H1 (cell line): Measurements from ENCODE around the gene CDC42EP1. TPM values are rescaled to one million over a fixed set of nuclear protein-coding genes. Genes with fewer than 3 reads are reported as not detected.
A peak's percentile ranks its signal among the peaks of the same experiment; 100 is the strongest.

Experiments
- CTCF ChIA-PET: fragments of 300-600 bp; sonication (Branson Sonifier 250); formaldehyde crosslinking; loops from one replicate; lab custom pipeline; 2021; ENCODE audit not compliant: partially characterized antibody; lab: Charles Lee
- POLR2A ChIA-PET: fragments of 300-600 bp; sonication (Branson Sonifier 250); formaldehyde crosslinking; loops from one replicate; lab custom pipeline; 2021; ENCODE audit warnings: inconsistent platforms; ENCODE audit not compliant: partially characterized antibody; lab: Charles Lee
- DNase-seq, 2 experiments: peaks; one replicate each; pipeline versions ENCODE4 v3.0.0 to v3.0.0-alpha.2; 2010 to 2022; ENCODE audit warnings: low spot score in 2 of 2, low read depth in 1 of 2, mixed read lengths in 1 of 2
- FAIRE-seq: peaks from 2 replicates; lab custom pipeline; 2011; peaks lifted over from hg19 to GRCh38; lab: Jason Lieb, UNC
- H2AFZ ChIP-seq: 2 replicates; pipeline ENCODE4 v1.8.1; 2012; ENCODE audit warnings: low read length, inconsistent platforms
- H2AK5ac ChIP-seq: 2 replicates; pipeline ENCODE4 v1.6.1; 2013; ENCODE audit warnings: low read depth, low read length
- H2BK120ac ChIP-seq: replicated peaks from 2 replicates; pipeline ENCODE3; 2013; ENCODE audit warnings: low read depth, low read length, inconsistent platforms
- H2BK12ac ChIP-seq: 2 replicates; pipeline ENCODE4 v1.6.1; 2013; ENCODE audit warnings: low read depth, low read length
- H2BK15ac ChIP-seq: 2 replicates; pipeline ENCODE4 v1.6.1; 2013; ENCODE audit warnings: low read length
- H2BK20ac ChIP-seq: 2 replicates; pipeline ENCODE4 v1.6.1; 2013; ENCODE audit warnings: low read length
- H2BK5ac ChIP-seq: 2 replicates; pipeline ENCODE4 v1.6.1; 2013; ENCODE audit warnings: low read depth, low read length
- H3K14ac ChIP-seq: 2 replicates; pipeline ENCODE4 v1.6.1; 2013; ENCODE audit warnings: inconsistent platforms; ENCODE audit not compliant: insufficient read length
- H3K18ac ChIP-seq: 2 replicates; pipeline ENCODE4 v1.6.1; 2013; ENCODE audit warnings: low read length; ENCODE audit errors: extremely low read depth
- H3K23ac ChIP-seq: 2 replicates; pipeline ENCODE4 v1.6.1; 2013; ENCODE audit warnings: inconsistent platforms; ENCODE audit not compliant: insufficient read length
- H3K23me2 ChIP-seq: 2 replicates; pipeline ENCODE4 v1.6.1; 2013; ENCODE audit warnings: low read depth, low read length
- H3K27ac ChIP-seq: 2 replicates; pipeline ENCODE4 v1.6.1; 2011; ENCODE audit warnings: low read depth, low read length, inconsistent platforms
- H3K27me3 ChIP-seq, 4 experiments: replicated peaks in 1 of 4; 1 replicate in 1 of 4; 2 replicates in 3 of 4; pipeline versions ENCODE4 v1.6.1 to v1.8.1; 2011 to 2013; ENCODE audit warnings: low read length in 3 of 4, mild to moderate bottlenecking in 3 of 4, inconsistent platforms in 2 of 4, mixed read lengths in 2 of 4, moderate library complexity in 1 of 4; ENCODE audit not compliant: control insufficient read depth in 3 of 4, insufficient read depth in 3 of 4; ENCODE audit errors: extremely low read depth in 1 of 4
- H3K36me3 ChIP-seq, 4 experiments: 2 replicates each; pipeline versions ENCODE4 v1.6.1 to v1.8.1; 2011 to 2013; ENCODE audit warnings: mild to moderate bottlenecking in 4 of 4, low read length in 3 of 4, moderate library complexity in 2 of 4, control low read depth in 1 of 4, inconsistent platforms in 1 of 4; ENCODE audit not compliant: insufficient read depth in 4 of 4, control insufficient read depth in 2 of 4
- H3K4ac ChIP-seq: replicated peaks from 2 replicates; pipeline ENCODE3; 2013; ENCODE audit warnings: low read length, low read depth, mixed read lengths, inconsistent platforms; ENCODE audit not compliant: insufficient read length
- H3K4me1 ChIP-seq, 4 experiments: replicated peaks in 1 of 4; 1 replicate in 1 of 4; 2 replicates in 3 of 4; pipeline versions ENCODE4 v1.6.1 to v1.8.1; 2011 to 2013; ENCODE audit warnings: low read length in 3 of 4, inconsistent platforms in 2 of 4, mixed read lengths in 1 of 4; ENCODE audit not compliant: insufficient read depth in 4 of 4, control insufficient read depth in 3 of 4
- H3K4me2 ChIP-seq, 2 experiments: 2 replicates each; pipeline versions ENCODE4 v1.6.1 to v1.8.1; 2011 to 2013; ENCODE audit warnings: low read depth in 2 of 2, low read length in 2 of 2, control low read depth in 1 of 2, inconsistent platforms in 1 of 2, mild to moderate bottlenecking in 1 of 2; ENCODE audit not compliant: insufficient read depth in 1 of 2
- H3K4me3 ChIP-seq, 4 experiments: fragments of 200-600, 300-600 bp in 1 of 4; sonication (generic), shearing (Covaris generic), sonication (Bioruptor Twin) in 1 of 4; 2 replicates each; pipeline versions ENCODE4 v1.5.1 to v1.8.1; 2011 to 2016; ENCODE audit warnings: low read length in 4 of 4, low read depth in 3 of 4, control low read depth in 2 of 4, inconsistent platforms in 2 of 4, mild to moderate bottlenecking in 2 of 4, mixed read lengths in 1 of 4, moderate library complexity in 1 of 4; ENCODE audit not compliant: insufficient read depth in 2 of 4; ENCODE audit errors: extremely low read depth in 1 of 4
- H3K56ac ChIP-seq: replicated peaks from 2 replicates; pipeline ENCODE3; 2013; ENCODE audit warnings: low read depth, mild to moderate bottlenecking, mixed read lengths, low read length, inconsistent platforms; ENCODE audit not compliant: insufficient read length
- H3K79me1 ChIP-seq: 2 replicates; pipeline ENCODE4 v1.6.1; 2013; ENCODE audit warnings: low read depth, low read length, control low read depth
- H3K79me2 ChIP-seq, 2 experiments: 2 replicates each; pipeline versions ENCODE4 v1.6.1 to v1.8.1; 2012 to 2013; ENCODE audit warnings: low read length in 2 of 2, mild to moderate bottlenecking in 2 of 2, inconsistent platforms in 1 of 2; ENCODE audit not compliant: insufficient read depth in 2 of 2, control insufficient read depth in 1 of 2
- H3K9ac ChIP-seq, 4 experiments: replicated peaks in 1 of 4; 1 replicate in 1 of 4; 2 replicates in 3 of 4; pipeline versions ENCODE4 v1.6.1 to v1.8.1; 2011 to 2013; ENCODE audit warnings: low read depth in 3 of 4, low read length in 3 of 4, control low read depth in 2 of 4, mild to moderate bottlenecking in 2 of 4, moderate library complexity in 2 of 4, inconsistent platforms in 1 of 4; ENCODE audit errors: extremely low read depth in 1 of 4
- H3K9me3 ChIP-seq, 2 experiments: 2 replicates each; pipeline versions ENCODE4 v1.6.1 to v1.8.1; 2012 to 2013; ENCODE audit warnings: mild to moderate bottlenecking in 2 of 2, moderate library complexity in 2 of 2, control low read depth in 1 of 2, inconsistent platforms in 1 of 2, low read depth in 1 of 2, low read length in 1 of 2, mixed read lengths in 1 of 2; ENCODE audit not compliant: insufficient read depth in 2 of 2
- H4K20me1 ChIP-seq, 2 experiments: replicated peaks in 1 of 2; 2 replicates each; pipeline versions ENCODE3 to v1.8.1; 2011 to 2013; ENCODE audit warnings: inconsistent platforms in 2 of 2, low read length in 2 of 2, mild to moderate bottlenecking in 1 of 2; ENCODE audit not compliant: insufficient read depth in 2 of 2, control insufficient read depth in 1 of 2
- H4K5ac ChIP-seq: 2 replicates; pipeline ENCODE4 v1.6.1; 2013; ENCODE audit warnings: low read length, low read depth, mixed read lengths, inconsistent platforms; ENCODE audit not compliant: insufficient read length
- H4K8ac ChIP-seq: 2 replicates; pipeline ENCODE4 v1.8.0; 2013; ENCODE audit warnings: mild to moderate bottlenecking, moderate library complexity, low read length, inconsistent platforms; ENCODE audit not compliant: insufficient read depth; ENCODE audit errors: extremely low read depth
- H4K91ac ChIP-seq: replicated peaks from 2 replicates; pipeline ENCODE3; 2013; ENCODE audit warnings: low read length, mixed read lengths, inconsistent platforms; ENCODE audit not compliant: insufficient read length
- CHD2 ChIP-seq: IDR thresholded peaks from 2 replicates; pipeline ENCODE4 v1.6.1; 2012; ENCODE audit warnings: low read length, improper control_type of control experiment
- GABPA ChIP-seq: IDR thresholded peaks from 2 replicates; pipeline ENCODE4 v1.6.1; 2011; ENCODE audit warnings: mild to moderate bottlenecking, low read length, moderate library complexity, borderline replicate concordance; ENCODE audit not compliant: insufficient read depth
- KDM1A ChIP-seq: fragments of 200-600, 300-600 bp; sonication (generic); IDR thresholded peaks from 2 replicates; pipeline ENCODE4 v1.7.1; 2016; ENCODE audit warnings: mild to moderate bottlenecking, low read length, borderline replicate concordance
- MAFK ChIP-seq: IDR thresholded peaks from 2 replicates; pipeline ENCODE4 v1.6.1; 2012; ENCODE audit warnings: low read depth, mild to moderate bottlenecking, improper control_type of control experiment, low read length
- POU5F1 ChIP-seq: IDR thresholded peaks from 2 replicates; pipeline ENCODE4 v1.6.1; 2011; ENCODE audit warnings: low read depth, mild to moderate bottlenecking, low read length, moderate library complexity
- SAP30 ChIP-seq: fragments of 300-600 bp; sonication (generic); IDR thresholded peaks from 2 replicates; pipeline ENCODE4 v1.7.1; 2012; ENCODE audit warnings: low read length, moderate library complexity, mild to moderate bottlenecking, inconsistent platforms; ENCODE audit not compliant: insufficient read depth, insufficient replicate concordance
- SIN3A ChIP-seq, 2 experiments: IDR thresholded peaks in 1 of 2; conservative IDR thresholded peaks in 1 of 2; 2 replicates each; pipeline ENCODE4 v1.6.1; 2011 to 2012; ENCODE audit warnings: low read length in 2 of 2, improper control_type of control experiment in 1 of 2, low read depth in 1 of 2, mild to moderate bottlenecking in 1 of 2
- SRF ChIP-seq: IDR thresholded peaks from 2 replicates; pipeline ENCODE4 v1.6.1; 2011; ENCODE audit warnings: mild to moderate bottlenecking, low read depth, low read length, moderate library complexity
- WGBS, 2 experiments: shearing (Covaris generic) in 1 of 2; methylation state at CpG; one replicate each; pipeline versions ENCODE4 v1.1.6 to v1.1.7; 2013 to 2015; ENCODE audit warnings: low lambda C conversion rate in 2 of 2, mixed read lengths in 2 of 2, inconsistent platforms in 1 of 2, low coverage in 1 of 2, missing lambda C conversion rate in 1 of 2; ENCODE audit not compliant: insufficient replicate concordance in 2 of 2, insufficient coverage in 1 of 2, insufficient read length in 1 of 2; ENCODE audit errors: extremely low coverage in 1 of 2, missing lambda C conversion rate in 1 of 2; 5-methylcytosine and 5-hydroxymethylcytosine counted together
- polyA plus RNA-seq, 7 experiments: library from polyadenylated mRNA; depleted of rRNA in 3 of 7; stranded (reverse) in 5 of 7; unstranded in 2 of 7; fragments of >200 nt in 5 of 7; fragments of 200-250 nt in 2 of 7; gene quantifications; 1 replicate in 5 of 7; 2 replicates in 1 of 7; 4 replicates in 1 of 7; pipeline versions ENCODE4 v1.2.1 to v1.2.3, GENCODE V29; 2011 to 2013; ENCODE audit warnings: missing spikeins in 2 of 7, mixed read lengths in 2 of 7
- total RNA-seq: library from RNA; stranded (reverse); fragmentation: NEBNext Ultra II Directional; extraction: Animal tissue kit (Norgen Biotek cat#: 25700); gene quantifications from 2 replicates; pipeline ENCODE4 v1.2.1, GENCODE V29; 2021

Gene CDC42EP1
- total and polyA plus RNA-seq, 2 of the 8 experiments (the other 6 are each of a cell fraction or from before 2014, with no cell fraction given): 8.3 to 11.2 TPM

- H3K23me2 ChIP-seq: no peaks in the 10 kb centered on the region
- peak overlapping the region; percentile 57; the same call in 1 of the 2 replicates for H2BK5ac ChIP-seq
- no peaks in the 10 kb centered on the region; a peak in 1 of 7 replicates for H3K27me3 ChIP-seq
- WGBS, 2 experiments: 76% methylated on average over 9 of the region's 9 CpGs; no CpG with 5 or more reads in 1 of the 2 experiments
- no peaks in the 10 kb centered on the region for H4K20me1 ChIP-seq
- H3K4ac ChIP-seq: no peak overlapping the region
- peak overlapping the region; percentile 97; the same call in 1 of the 2 replicates for H2BK15ac ChIP-seq
- H3K79me2 ChIP-seq: no peaks in the 10 kb centered on the region
- POLR2A ChIA-PET: interaction anchor here (0.7 to 12.2 kb wide), 11 partner anchors 8 to 199 kb away, joined by 3 to 198 read pairs (median 3); no protein-coding TSS in a partner anchor
- H3K23ac ChIP-seq: no peak overlapping the region
- no peak overlapping the region for H4K91ac ChIP-seq
- no peaks in the 10 kb centered on the region for H3K79me1 ChIP-seq
- no peak overlapping the region for H2BK120ac ChIP-seq
- H2BK12ac ChIP-seq: peak overlapping the region; percentile 29; the same call in 1 of the 2 replicates
- DNase-seq (no peak), FAIRE-seq (no peak)
- H2BK20ac ChIP-seq: peak overlapping the region; percentile 62; the same call in 1 of the 2 replicates
- H3K36me3 ChIP-seq: no peaks in the 10 kb centered on the region
- H3K4me3 ChIP-seq: no peak overlapping the region
- no peaks in the 10 kb centered on the region for H3K9me3 ChIP-seq
- 0 out of 4 replicates have a peak overlapping the region, but pooled peaks of 1 of the 2 experiments have one; percentile 23 for H3K4me2 ChIP-seq
- no peak overlapping the region for H3K9ac ChIP-seq
- no peak overlapping the region for H2AFZ ChIP-seq
- CTCF ChIA-PET: interaction anchor here (0.6 to 39.4 kb wide), 12 partner anchors 8 to 309 kb away, joined by 3 to 1347 read pairs (median 6); partner anchors contain the start of genes GALR3 and LGALS2
- peaks cover 7 to 17% (median 16%) of the 10 kb centered on the region in 4 experiments for H3K4me1 ChIP-seq
- no peak overlapping the region; the same call in 1 of the 2 replicates for H4K8ac ChIP-seq
- no peak overlapping the region for H4K5ac ChIP-seq
- H3K27ac ChIP-seq: no peak overlapping the region
- no peak overlapping the region for H3K56ac ChIP-seq
- 0 out of 2 replicates have a peak overlapping the region, but pooled peaks have one; percentile 7 for H3K18ac ChIP-seq
- 0 out of 2 replicates have a peak overlapping the region, but pooled peaks have one; percentile 98 for H2AK5ac ChIP-seq
- no peak overlapping the region for H3K14ac ChIP-seq
- TF ChIP-seq SAP30: no peak
- TF ChIP-seq MAFK: no peak
- no peak for TF ChIP-seq SIN3A (conservative IDR thresholded peaks at IDR 0.05 in 1 of 2, IDR thresholded peaks at IDR 0.05 in 1 of 2; ENCODE audit: low read depth in 1 of 2, low read length in 2 of 2)
- no peak for TF ChIP-seq SRF
- no peak for TF ChIP-seq POU5F1
- no peak for TF ChIP-seq CHD2
- no peak for TF ChIP-seq GABPA
- no peak for TF ChIP-seq KDM1A
These were observed 9.8 kb downstream of the CDC42EP1 start for GRCh38 chr22:37569921-37570660.
